Measurements from ENCODE around the gene STAG1. TPM values are rescaled to one million over a fixed set of nuclear protein-coding genes. Genes with fewer than 3 reads are reported as not detected.

The STAG1 gene
- total RNA-seq, 1 experiment from 2014 or later, result 34.6 TPM

- no peak overlapping the region for H3K18ac ChIP-seq (ENCODE audit: insufficient read length, low read depth, low read length)
- H4K91ac ChIP-seq (ENCODE audit: insufficient read length, low read depth, low read length), result no peak overlapping the region
- no peak overlapping the region for H2BK5ac ChIP-seq (ENCODE audit: insufficient read length, low read length)
- H3K4me2 ChIP-seq (ENCODE audit: insufficient read depth, insufficient read length, low read length), result no peak overlapping the region
- Mint-ChIP-seq H3K27me3 (ENCODE audit: low read depth) (no peaks in the 10 kb centered on the region), H3K4me1 (no peaks in the 10 kb centered on the region), H3K4me3 (no peak overlapping the region), H3K9me3 (no peaks in the 10 kb centered on the region), H3K36me3 (ENCODE audit: insufficient read depth in 1 of 3, low read depth in 3 of 3) (peaks cover 0 to 14% (median 3%) of the 10 kb centered on the region in 3 experiments; a peak in 5 of 7 replicates), H3K27ac (no peak overlapping the region)
- H2BK12ac ChIP-seq (ENCODE audit: insufficient read length, low read depth, low read length), result no peak overlapping the region
- H3K4me1 ChIP-seq (ENCODE audit: insufficient read depth, low read length), result no peaks in the 10 kb centered on the region
- H2BK20ac ChIP-seq (ENCODE audit: low read depth, low read length, poor library complexity, severe bottlenecking), result no peak overlapping the region
- H3K23ac ChIP-seq (ENCODE audit: insufficient read length, low read depth, low read length), result no peak overlapping the region
- H3K23me2 ChIP-seq (ENCODE audit: insufficient read length, low read depth, low read length, poor library complexity, severe bottlenecking), result no peaks in the 10 kb centered on the region
- no peak overlapping the region for H3K4ac ChIP-seq (ENCODE audit: low read depth, low read length)
- no peak overlapping the region for H4K5ac ChIP-seq (ENCODE audit: insufficient read length, low read depth, low read length)
- WGBS (ENCODE audit: extremely low coverage, insufficient read length, low lambda C conversion rate), result no CpG with 5 or more reads among the region's 4 CpGs
- H4K20me1 ChIP-seq (ENCODE audit: control insufficient read depth, insufficient read depth, insufficient read length), result no peaks in the 10 kb centered on the region
- DNase-seq, result no peak
- no peaks in the 10 kb centered on the region for H3K79me1 ChIP-seq (ENCODE audit: insufficient read depth, low read depth, low read length, poor library complexity, severe bottlenecking)
- no peak overlapping the region for H2BK15ac ChIP-seq (ENCODE audit: low read depth, low read length)
- no peaks in the 10 kb centered on the region; the same call in 1 of the 2 replicates for H3K79me2 ChIP-seq (ENCODE audit: insufficient read depth, low read length)
- H4K8ac ChIP-seq (replicated peaks; ENCODE audit: insufficient read length, low read depth, low read length), result no peak overlapping the region
- no peak overlapping the region for H2AFZ ChIP-seq (ENCODE audit: low read length)
- H3K9me3 ChIP-seq (ENCODE audit: control insufficient read depth, low read depth, low read length), result no peaks in the 10 kb centered on the region
- H2AK5ac ChIP-seq (ENCODE audit: insufficient read length, low read length), result no peak overlapping the region
- no peak overlapping the region for H3K14ac ChIP-seq (ENCODE audit: insufficient read depth, low read length)
- no peak overlapping the region for H3T11ph ChIP-seq (ENCODE audit: low read length)
- H3K27ac ChIP-seq (ENCODE audit: insufficient read length, low read depth, low read length), result no peak overlapping the region
- no peak overlapping the region for H3K56ac ChIP-seq (ENCODE audit: insufficient read length, low read depth, low read length)
- H2BK120ac ChIP-seq (ENCODE audit: low read depth, low read length, poor library complexity, severe bottlenecking), result no peak overlapping the region
- no peaks in the 10 kb centered on the region for H3K27me3 ChIP-seq (ENCODE audit: insufficient read depth, low read length)
- no peak overlapping the region for H3K9ac ChIP-seq (ENCODE audit: extremely low read depth, insufficient read length, low read length)
- TF ChIP-seq CTCF (conservative IDR thresholded peaks at IDR 0.05), result no peak
These were observed 339.9 kb downstream of the STAG1 start for GRCh38 chr3:136412307-136412706.

Measured in H9 (cell line).